HepG2 (cell line): Measurements from ENCODE around the gene GPR6. TPM values are rescaled to one million over a fixed set of nuclear protein-coding genes. Genes with fewer than 3 reads are reported as not detected.

Experiments used
- ATF1 ChIP-seq: IDR thresholded peaks from 2 replicates; pipeline ENCODE4 v1.6.1; 2016; ENCODE audit warnings: mild to moderate bottlenecking, control low read depth
- FOSL2 ChIP-seq: sonication (generic); formaldehyde crosslinking; IDR thresholded peaks from 2 replicates; pipeline ENCODE4 v1.4.0; 2020; ENCODE audit warnings: missing genetic modification reagents
- ISX ChIP-seq: sonication (generic); formaldehyde crosslinking; conservative IDR thresholded peaks from 2 replicates; pipeline ENCODE4 v1.5.0; 2020; ENCODE audit warnings: missing genetic modification reagents
- SALL2 ChIP-seq: sonication (generic); formaldehyde crosslinking; IDR thresholded peaks from 2 replicates; pipeline ENCODE4 v1.8.1; 2023; ENCODE audit warnings: mild to moderate bottlenecking, missing genetic modification reagents, inconsistent platforms
- SP1 ChIP-seq, 2 experiments: fragments of 450-650 bp in 1 of 2; sonication (generic) in 1 of 2; formaldehyde crosslinking in 1 of 2; IDR thresholded peaks; 2 replicates each; pipeline versions ENCODE4 v1.4.0 to v1.6.1; 2016 to 2020; ENCODE audit warnings: missing genetic modification reagents in 1 of 2
- ZNF180 ChIP-seq: sonication (generic); formaldehyde crosslinking; IDR thresholded peaks from 2 replicates; pipeline ENCODE4 v1.4.0; 2020; ENCODE audit warnings: low read depth, missing genetic modification reagents, borderline replicate concordance
- polyA plus RNA-seq, 8 experiments: library from polyadenylated mRNA; depleted of rRNA in 3 of 8; stranded (reverse) in 7 of 8; unstranded in 1 of 8; fragments of >200 nt; fragmentation: Illumina TruSeq in 4 of 8; extraction: Trizol in 4 of 8; gene quantifications; 2 replicates each; pipeline versions ENCODE4 v1.2.1 to v1.2.3, GENCODE V29; 2011 to 2016; ENCODE audit warnings: low read depth in 4 of 8, missing spikeins in 1 of 8, mixed read lengths in 1 of 8; ENCODE audit not compliant: insufficient read depth in 1 of 8
- total RNA-seq, 5 experiments: library from RNA; depleted of rRNA; stranded (reverse); fragments of >200 nt; fragmentation: Illumina TruSeq; extraction: Trizol; gene quantifications; 2 replicates each; pipeline ENCODE4 v1.2.3, GENCODE V29; 2016; ENCODE audit warnings: low read depth in 1 of 5
- TF ChIP-seq, protein P1 (sequence below): sonication (generic); formaldehyde crosslinking; IDR thresholded peaks from one replicate; pipeline ENCODE4 v1.5.1; 2020; ENCODE audit warnings: mild to moderate bottlenecking, missing genetic modification reagents; ENCODE audit errors: not compliant biosample characterization
- TF ChIP-seq, protein P2 (sequence below): sonication (generic); formaldehyde crosslinking; IDR thresholded peaks from 2 replicates; pipeline ENCODE4 v1.5.1; 2020; ENCODE audit warnings: missing genetic modification reagents, mild to moderate bottlenecking, borderline replicate concordance
- TF ChIP-seq, protein P3 (sequence below): sonication (generic); formaldehyde crosslinking; IDR thresholded peaks from 2 replicates; pipeline ENCODE4 v1.8.0; 2022; ENCODE audit warnings: mild to moderate bottlenecking, missing genetic modification reagents, moderate library complexity
- TF ChIP-seq, protein P4 (sequence below): sonication (generic); formaldehyde crosslinking; IDR thresholded peaks from 2 replicates; pipeline ENCODE4 v1.4.0; 2020; ENCODE audit warnings: missing genetic modification reagents

Gene GPR6
- total and polyA plus RNA-seq, 2 of the 13 experiments (the other 11 are each of a cell fraction or from before 2014, with no cell fraction given), result not detected

DNA sequence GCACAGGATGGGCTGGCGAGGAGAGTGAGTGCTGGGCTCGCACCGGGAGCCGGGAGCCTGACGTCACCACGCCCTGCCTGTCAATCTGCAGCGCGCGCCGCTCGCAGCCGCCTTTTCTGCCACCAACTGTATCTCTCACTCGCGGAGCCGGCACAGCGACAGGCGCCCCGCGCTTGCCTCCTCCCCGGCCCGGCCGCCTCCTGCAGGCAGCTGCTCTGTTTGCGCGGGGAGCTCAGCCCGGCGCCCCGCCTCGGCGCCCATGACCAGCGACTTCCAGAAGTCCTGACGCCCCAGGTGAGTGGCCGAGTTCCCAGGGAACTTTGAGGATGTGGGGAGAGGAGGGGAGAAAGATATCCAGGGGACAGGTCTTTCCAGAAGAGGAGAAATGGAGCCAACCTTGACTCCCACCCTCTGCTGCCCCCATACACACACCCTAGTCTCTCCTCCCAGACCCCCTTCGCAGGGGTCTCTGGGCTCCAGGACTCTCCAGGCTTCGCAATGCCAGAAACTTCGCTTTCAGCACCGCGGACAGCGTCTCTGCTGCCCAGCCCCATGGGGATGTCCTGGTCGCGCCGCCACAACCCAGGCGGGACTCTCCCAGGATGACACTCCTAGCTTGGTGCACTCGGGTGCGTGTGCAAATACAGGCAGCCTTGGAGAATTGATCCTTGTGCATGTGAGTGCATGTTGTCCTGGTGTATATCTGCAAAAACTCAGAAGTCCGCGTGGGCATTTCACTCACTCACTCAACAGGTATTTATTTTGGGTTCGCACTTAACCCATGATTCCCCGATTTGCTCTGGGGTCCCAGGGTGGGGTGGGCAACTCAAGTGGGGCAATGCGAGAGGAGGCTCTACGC is at the start of gene GPR6 (continued):
- TF ChIP-seq, protein P1, sequence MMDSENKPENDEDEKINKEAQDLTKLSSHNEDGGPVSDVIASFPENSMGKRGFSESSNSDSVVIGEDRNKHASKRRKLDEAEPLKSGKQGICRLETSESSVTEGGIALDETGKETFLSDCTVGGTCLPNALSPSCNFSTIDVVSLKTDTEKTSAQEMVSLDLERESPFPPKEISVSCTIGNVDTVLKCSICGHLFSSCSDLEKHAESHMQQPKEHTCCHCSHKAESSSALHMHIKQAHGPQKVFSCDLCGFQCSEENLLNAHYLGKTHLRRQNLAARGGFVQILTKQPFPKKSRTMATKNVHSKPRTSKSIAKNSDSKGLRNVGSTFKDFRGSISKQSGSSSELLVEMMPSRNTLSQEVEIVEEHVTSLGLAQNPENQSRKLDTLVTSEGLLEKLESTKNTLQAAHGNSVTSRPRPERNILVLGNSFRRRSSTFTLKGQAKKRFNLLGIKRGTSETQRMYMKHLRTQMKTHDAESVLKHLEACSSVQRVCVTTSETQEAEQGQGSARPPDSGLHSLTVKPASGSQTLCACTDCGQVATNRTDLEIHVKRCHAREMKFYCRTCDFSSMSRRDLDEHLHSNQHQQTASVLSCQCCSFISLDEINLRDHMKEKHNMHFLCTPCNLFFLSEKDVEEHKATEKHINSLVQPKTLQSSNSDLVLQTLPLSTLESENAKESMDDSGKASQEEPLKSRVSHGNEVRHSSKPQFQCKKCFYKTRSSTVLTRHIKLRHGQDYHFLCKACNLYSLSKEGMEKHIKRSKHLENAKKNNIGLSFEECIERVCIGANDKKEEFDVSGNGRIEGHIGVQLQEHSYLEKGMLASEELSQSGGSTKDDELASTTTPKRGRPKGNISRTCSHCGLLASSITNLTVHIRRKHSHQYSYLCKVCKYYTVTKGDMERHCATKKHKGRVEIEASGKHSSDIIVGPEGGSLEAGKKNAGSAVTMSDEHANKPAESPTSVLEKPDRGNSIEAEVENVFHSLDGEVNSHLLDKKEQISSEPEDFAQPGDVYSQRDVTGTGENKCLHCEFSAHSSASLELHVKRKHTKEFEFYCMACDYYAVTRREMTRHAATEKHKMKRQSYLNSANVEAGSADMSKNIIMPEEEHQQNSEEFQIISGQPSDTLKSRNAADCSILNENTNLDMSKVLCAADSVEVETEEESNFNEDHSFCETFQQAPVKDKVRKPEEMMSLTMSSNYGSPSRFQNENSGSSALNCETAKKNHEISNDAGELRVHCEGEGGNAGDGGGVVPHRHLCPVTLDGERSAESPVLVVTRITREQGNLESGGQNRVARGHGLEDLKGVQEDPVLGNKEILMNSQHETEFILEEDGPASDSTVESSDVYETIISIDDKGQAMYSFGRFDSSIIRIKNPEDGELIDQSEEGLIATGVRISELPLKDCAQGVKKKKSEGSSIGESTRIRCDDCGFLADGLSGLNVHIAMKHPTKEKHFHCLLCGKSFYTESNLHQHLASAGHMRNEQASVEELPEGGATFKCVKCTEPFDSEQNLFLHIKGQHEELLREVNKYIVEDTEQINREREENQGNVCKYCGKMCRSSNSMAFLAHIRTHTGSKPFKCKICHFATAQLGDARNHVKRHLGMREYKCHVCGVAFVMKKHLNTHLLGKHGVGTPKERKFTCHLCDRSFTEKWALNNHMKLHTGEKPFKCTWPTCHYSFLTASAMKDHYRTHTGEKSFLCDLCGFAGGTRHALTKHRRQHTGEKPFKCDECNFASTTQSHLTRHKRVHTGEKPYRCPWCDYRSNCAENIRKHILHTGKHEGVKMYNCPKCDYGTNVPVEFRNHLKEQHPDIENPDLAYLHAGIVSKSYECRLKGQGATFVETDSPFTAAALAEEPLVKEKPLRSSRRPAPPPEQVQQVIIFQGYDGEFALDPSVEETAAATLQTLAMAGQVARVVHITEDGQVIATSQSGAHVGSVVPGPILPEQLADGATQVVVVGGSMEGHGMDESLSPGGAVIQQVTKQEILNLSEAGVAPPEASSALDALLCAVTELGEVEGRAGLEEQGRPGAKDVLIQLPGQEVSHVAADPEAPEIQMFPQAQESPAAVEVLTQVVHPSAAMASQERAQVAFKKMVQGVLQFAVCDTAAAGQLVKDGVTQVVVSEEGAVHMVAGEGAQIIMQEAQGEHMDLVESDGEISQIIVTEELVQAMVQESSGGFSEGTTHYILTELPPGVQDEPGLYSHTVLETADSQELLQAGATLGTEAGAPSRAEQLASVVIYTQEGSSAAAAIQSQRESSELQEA (CRISPR knock-in tag), result no peak
- TF ChIP-seq, protein P2, sequence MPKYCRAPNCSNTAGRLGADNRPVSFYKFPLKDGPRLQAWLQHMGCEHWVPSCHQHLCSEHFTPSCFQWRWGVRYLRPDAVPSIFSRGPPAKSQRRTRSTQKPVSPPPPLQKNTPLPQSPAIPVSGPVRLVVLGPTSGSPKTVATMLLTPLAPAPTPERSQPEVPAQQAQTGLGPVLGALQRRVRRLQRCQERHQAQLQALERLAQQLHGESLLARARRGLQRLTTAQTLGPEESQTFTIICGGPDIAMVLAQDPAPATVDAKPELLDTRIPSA (CRISPR knock-in tag), result no peak
- peak; percentile 79; the same call in 1 of the 2 replicates for TF ChIP-seq ISX (CRISPR knock-in tag)
- TF ChIP-seq FOSL2 (CRISPR knock-in tag), result peak; percentile 54
- TF ChIP-seq SALL2 (CRISPR knock-in tag), result 0 out of 2 replicates have a peak, but pooled peaks have one; percentile 61
- no peak for TF ChIP-seq SP1 (IDR thresholded peaks at IDR 0.05)
- no peak for TF ChIP-seq SP1 (CRISPR knock-in tag; IDR thresholded peaks at IDR 0.05)
- TF ChIP-seq, protein P3, sequence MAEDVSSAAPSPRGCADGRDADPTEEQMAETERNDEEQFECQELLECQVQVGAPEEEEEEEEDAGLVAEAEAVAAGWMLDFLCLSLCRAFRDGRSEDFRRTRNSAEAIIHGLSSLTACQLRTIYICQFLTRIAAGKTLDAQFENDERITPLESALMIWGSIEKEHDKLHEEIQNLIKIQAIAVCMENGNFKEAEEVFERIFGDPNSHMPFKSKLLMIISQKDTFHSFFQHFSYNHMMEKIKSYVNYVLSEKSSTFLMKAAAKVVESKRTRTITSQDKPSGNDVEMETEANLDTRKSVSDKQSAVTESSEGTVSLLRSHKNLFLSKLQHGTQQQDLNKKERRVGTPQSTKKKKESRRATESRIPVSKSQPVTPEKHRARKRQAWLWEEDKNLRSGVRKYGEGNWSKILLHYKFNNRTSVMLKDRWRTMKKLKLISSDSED (CRISPR knock-in tag), result 0 out of 2 replicates have a peak, but pooled peaks have one; percentile 65
- TF ChIP-seq, protein P4, sequence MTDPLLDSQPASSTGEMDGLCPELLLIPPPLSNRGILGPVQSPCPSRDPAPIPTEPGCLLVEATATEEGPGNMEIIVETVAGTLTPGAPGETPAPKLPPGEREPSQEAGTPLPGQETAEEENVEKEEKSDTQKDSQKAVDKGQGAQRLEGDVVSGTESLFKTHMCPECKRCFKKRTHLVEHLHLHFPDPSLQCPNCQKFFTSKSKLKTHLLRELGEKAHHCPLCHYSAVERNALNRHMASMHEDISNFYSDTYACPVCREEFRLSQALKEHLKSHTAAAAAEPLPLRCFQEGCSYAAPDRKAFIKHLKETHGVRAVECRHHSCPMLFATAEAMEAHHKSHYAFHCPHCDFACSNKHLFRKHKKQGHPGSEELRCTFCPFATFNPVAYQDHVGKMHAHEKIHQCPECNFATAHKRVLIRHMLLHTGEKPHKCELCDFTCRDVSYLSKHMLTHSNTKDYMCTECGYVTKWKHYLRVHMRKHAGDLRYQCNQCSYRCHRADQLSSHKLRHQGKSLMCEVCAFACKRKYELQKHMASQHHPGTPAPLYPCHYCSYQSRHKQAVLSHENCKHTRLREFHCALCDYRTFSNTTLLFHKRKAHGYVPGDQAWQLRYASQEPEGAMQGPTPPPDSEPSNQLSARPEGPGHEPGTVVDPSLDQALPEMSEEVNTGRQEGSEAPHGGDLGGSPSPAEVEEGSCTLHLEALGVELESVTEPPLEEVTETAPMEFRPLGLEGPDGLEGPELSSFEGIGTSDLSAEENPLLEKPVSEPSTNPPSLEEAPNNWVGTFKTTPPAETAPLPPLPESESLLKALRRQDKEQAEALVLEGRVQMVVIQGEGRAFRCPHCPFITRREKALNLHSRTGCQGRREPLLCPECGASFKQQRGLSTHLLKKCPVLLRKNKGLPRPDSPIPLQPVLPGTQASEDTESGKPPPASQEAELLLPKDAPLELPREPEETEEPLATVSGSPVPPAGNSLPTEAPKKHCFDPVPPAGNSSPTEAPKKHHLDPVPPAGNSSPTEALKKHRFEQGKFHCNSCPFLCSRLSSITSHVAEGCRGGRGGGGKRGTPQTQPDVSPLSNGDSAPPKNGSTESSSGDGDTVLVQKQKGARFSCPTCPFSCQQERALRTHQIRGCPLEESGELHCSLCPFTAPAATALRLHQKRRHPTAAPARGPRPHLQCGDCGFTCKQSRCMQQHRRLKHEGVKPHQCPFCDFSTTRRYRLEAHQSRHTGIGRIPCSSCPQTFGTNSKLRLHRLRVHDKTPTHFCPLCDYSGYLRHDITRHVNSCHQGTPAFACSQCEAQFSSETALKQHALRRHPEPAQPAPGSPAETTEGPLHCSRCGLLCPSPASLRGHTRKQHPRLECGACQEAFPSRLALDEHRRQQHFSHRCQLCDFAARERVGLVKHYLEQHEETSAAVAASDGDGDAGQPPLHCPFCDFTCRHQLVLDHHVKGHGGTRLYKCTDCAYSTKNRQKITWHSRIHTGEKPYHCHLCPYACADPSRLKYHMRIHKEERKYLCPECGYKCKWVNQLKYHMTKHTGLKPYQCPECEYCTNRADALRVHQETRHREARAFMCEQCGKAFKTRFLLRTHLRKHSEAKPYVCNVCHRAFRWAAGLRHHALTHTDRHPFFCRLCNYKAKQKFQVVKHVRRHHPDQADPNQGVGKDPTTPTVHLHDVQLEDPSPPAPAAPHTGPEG (CRISPR knock-in tag), result peak; percentile 69; the same call in 1 of the 2 replicates
- TF ChIP-seq ZNF180 (CRISPR knock-in tag), result peak; percentile 64; the same call in 1 of the 2 replicates
- TF ChIP-seq ATF1 (CRISPR knock-in tag), result no peak
